GM23338 (cell line): ENCODE data around the gene ACTA2. TPM values are rescaled to one million over a fixed set of nuclear protein-coding genes. Genes with fewer than 3 reads are reported as not detected.

Experiments used
- ATAC-seq: fragments of 200-7000 bp; cut with Tn5 transposase; 3 replicates; pipeline ENCODE4 v1.9.1; 2020
- DNase-seq: peaks from one replicate; pipeline ENCODE4 v3.0.0-alpha.2; 2015; ENCODE audit warnings: low spot score
- H2AFZ ChIP-seq: fragments of 200-600 bp; sonication (generic); 2 replicates; pipeline ENCODE4 v1.8.0; 2016; ENCODE audit warnings: antibody characterized with exemption, mild to moderate bottlenecking, moderate library complexity
- H3F3A ChIP-seq: fragments of 200-600 bp; sonication (generic); replicated peaks from 2 replicates; pipeline ENCODE4 v1.8.0; 2017; ENCODE audit warnings: antibody characterized with exemption, mixed run types, low read depth
- H3K27ac ChIP-seq: fragments of 200-600 bp; sonication (generic); 2 replicates; pipeline ENCODE4 v1.6.1; 2016; ENCODE audit warnings: low read depth
- H3K27me3 ChIP-seq: fragments of 200-600 bp; sonication (generic); 2 replicates; pipeline ENCODE4 v1.8.0; 2016; ENCODE audit warnings: mild to moderate bottlenecking, mixed run types, moderate library complexity; ENCODE audit not compliant: insufficient read depth
- H3K36me3 ChIP-seq: fragments of 200-600 bp; sonication (generic); 2 replicates; pipeline ENCODE4 v1.8.0; 2016; ENCODE audit warnings: mild to moderate bottlenecking; ENCODE audit not compliant: insufficient read depth
- H3K4me1 ChIP-seq: fragments of 200-600 bp; sonication (generic); 2 replicates; pipeline ENCODE4 v1.8.0; 2016; ENCODE audit warnings: mild to moderate bottlenecking, moderate library complexity; ENCODE audit not compliant: insufficient read depth
- H3K4me2 ChIP-seq: fragments of 200-600 bp; sonication (generic); 2 replicates; pipeline ENCODE4 v1.7.1; 2017; ENCODE audit warnings: mixed run types
- H3K4me3 ChIP-seq: fragments of 200-600 bp; sonication (generic); 2 replicates; pipeline ENCODE4 v1.6.1; 2016; ENCODE audit warnings: mixed run types
- H3K79me2 ChIP-seq: fragments of 200-600 bp; sonication (generic); replicated peaks from 2 replicates; pipeline ENCODE4 v1.8.0; 2017; ENCODE audit warnings: mild to moderate bottlenecking; ENCODE audit not compliant: insufficient read depth
- H3K9me2 ChIP-seq: fragments of 200-600 bp; sonication (generic); 2 replicates; pipeline ENCODE4 v1.8.0; 2017; ENCODE audit not compliant: insufficient read depth
- H4K20me1 ChIP-seq: fragments of 200-600 bp; sonication (generic); replicated peaks from 2 replicates; pipeline ENCODE4 v1.8.0; 2017; ENCODE audit warnings: mild to moderate bottlenecking; ENCODE audit not compliant: insufficient read depth
- H3K27ac Mint-ChIP-seq: 2 replicates; pipeline ENCODE4 v1.8.0; 2020; ENCODE audit warnings: inconsistent platforms, mild to moderate bottlenecking, moderate library complexity, mixed read lengths
- H3K27me3 Mint-ChIP-seq: 3 replicates; pipeline ENCODE4 v1.8.0; 2022; ENCODE audit warnings: low read depth, mild to moderate bottlenecking, moderate library complexity, mixed read lengths, inconsistent platforms; ENCODE audit not compliant: insufficient read depth, poor library complexity
- H3K36me3 Mint-ChIP-seq: 3 replicates; pipeline ENCODE4 v1.8.0; 2021; ENCODE audit warnings: low read depth, mild to moderate bottlenecking, inconsistent platforms, moderate library complexity, mixed read lengths
- H3K4me1 Mint-ChIP-seq: 3 replicates; pipeline ENCODE4 v1.8.0; 2020; ENCODE audit warnings: mild to moderate bottlenecking, inconsistent platforms, mixed read lengths
- H3K4me3 Mint-ChIP-seq: 3 replicates; pipeline ENCODE4 v1.8.0; 2021; ENCODE audit warnings: moderate library complexity, mild to moderate bottlenecking, inconsistent platforms, mixed read lengths
- H3K9me3 Mint-ChIP-seq: 3 replicates; pipeline ENCODE4 v1.8.0; 2020; ENCODE audit warnings: moderate library complexity, mild to moderate bottlenecking, inconsistent platforms, mixed read lengths
- CREB1 ChIP-seq: fragments of 250-450 bp; sonication (Bioruptor Pico); IDR thresholded peaks from 2 replicates; pipeline ENCODE4 v1.5.0; 2020; ENCODE audit warnings: low read depth, mild to moderate bottlenecking, moderate library complexity
- EZH2 ChIP-seq: fragments of 200-600 bp; sonication (generic); IDR thresholded peaks from one replicate; pipeline ENCODE4 v1.8.0; 2017; ENCODE audit warnings: antibody characterized with exemption, mild to moderate bottlenecking, low read depth; ENCODE audit not compliant: unreplicated experiment
- EZH2phosphoT487 ChIP-seq: fragments of 200-600 bp; sonication (generic); IDR thresholded peaks from one replicate; pipeline ENCODE4 v1.8.1; 2018; ENCODE audit warnings: antibody characterized with exemption; ENCODE audit not compliant: unreplicated experiment
- JUNB ChIP-seq: IDR thresholded peaks from one replicate; pipeline ENCODE4 v1.6.1; 2016; ENCODE audit warnings: antibody characterized with exemption; ENCODE audit not compliant: unreplicated experiment
- NANOG ChIP-seq: IDR thresholded peaks from 2 replicates; pipeline ENCODE4 v1.6.1; 2016; ENCODE audit warnings: antibody characterized with exemption, borderline replicate concordance
- POLR2AphosphoS5 ChIP-seq: IDR thresholded peaks from 2 replicates; pipeline ENCODE4 v1.6.1; 2016; ENCODE audit warnings: antibody characterized with exemption, low read depth
- STAT1 ChIP-seq: IDR thresholded peaks from one replicate; pipeline ENCODE4 v1.6.1; 2016; ENCODE audit warnings: antibody characterized with exemption; ENCODE audit not compliant: unreplicated experiment
- ZNF114 ChIP-seq: fragments of 250-450 bp; sonication (Bioruptor Pico); IDR thresholded peaks from 2 replicates; pipeline ENCODE4 v1.5.0; 2020; ENCODE audit warnings: mild to moderate bottlenecking, moderate library complexity
- ZNF331 ChIP-seq: fragments of 250-450 bp; sonication (Bioruptor Pico); IDR thresholded peaks from 2 replicates; pipeline ENCODE4 v1.5.0; 2020; ENCODE audit warnings: low read depth, mild to moderate bottlenecking, moderate library complexity
- ZNF462 ChIP-seq: fragments of 250-450 bp; sonication (Bioruptor Pico); IDR thresholded peaks from 2 replicates; pipeline ENCODE4 v1.5.0; 2020; ENCODE audit warnings: mild to moderate bottlenecking, moderate library complexity
- polyA plus RNA-seq: library from polyadenylated mRNA; unstranded; fragments of >200 nt; fragmentation: Nextera tagmentation; extraction: Ambion mirVana; gene quantifications from 2 replicates; pipeline ENCODE4 v1.2.1, GENCODE V29; 2016
- total RNA-seq: library from RNA; depleted of rRNA; stranded (reverse); fragments of >200 nt; shearing (Covaris generic); gene quantifications from 2 replicates; pipeline ENCODE4 v1.2.3, GENCODE V29; 2014
- TF ChIP-seq, protein P1 (sequence below): IDR thresholded peaks from one replicate; pipeline ENCODE4 v1.6.1; 2018; ENCODE audit warnings: antibody characterized with exemption; ENCODE audit not compliant: unreplicated experiment
- TF ChIP-seq, protein P2 (sequence below), 2 experiments: fragments of 200-600 bp in 1 of 2; sonication (generic) in 1 of 2; conservative IDR thresholded peaks; 2 replicates each; pipeline versions ENCODE4 v1.5.1 to v1.6.1; 2016 to 2017; ENCODE audit warnings: antibody characterized with exemption in 2 of 2, low read depth in 2 of 2, mild to moderate bottlenecking in 2 of 2, moderate library complexity in 1 of 2
- TF ChIP-seq, protein P3 (sequence below): IDR thresholded peaks from 2 replicates; pipeline ENCODE4 v1.6.1; 2016; ENCODE audit warnings: antibody characterized with exemption

The ACTA2 gene
- total and polyA plus RNA-seq, 2 experiments from 2014 or later = 3.4 to 9.4 TPM

DNA sequence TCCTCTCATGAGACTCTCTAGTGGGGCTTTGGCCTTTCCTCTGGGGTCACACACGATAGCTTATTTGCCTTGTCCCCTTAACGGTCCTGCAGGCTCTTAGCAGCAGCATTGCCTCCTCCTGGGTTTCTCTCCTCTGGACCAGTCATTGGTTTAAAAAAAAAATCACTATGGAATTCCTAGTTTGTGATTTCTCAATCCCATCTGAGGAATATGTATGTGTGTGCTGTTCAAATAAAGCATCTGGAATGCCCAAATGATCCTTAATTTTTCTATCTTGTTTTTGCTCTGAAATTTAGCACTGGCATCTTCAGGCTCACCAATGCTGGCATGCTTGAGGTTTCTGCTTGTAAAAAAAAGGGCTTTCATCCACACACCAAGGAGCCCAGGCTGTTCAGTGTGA lies 30.5 kb downstream of the ACTA2 start:
- H3K9me3 Mint-ChIP-seq = no peaks in the 10 kb centered on the region

More for the DNA sequence above, 30.5 kb downstream of the ACTA2 start:
- Mint-ChIP-seq H3K27ac (no peak overlapping the region), H3K4me1 (peaks cover 9% of the 10 kb centered on the region; the same call in 2 of the 3 replicates), H3K4me3 (no peak overlapping the region), H3K27me3 (no peaks in the 10 kb centered on the region), H3K36me3 (no peaks in the 10 kb centered on the region)
- ATAC-seq (no peak), DNase-seq (no peak)
- Histone ChIP-seq H3K4me1 (no peaks in the 10 kb centered on the region), H3K9me2 (no peaks in the 10 kb centered on the region), H3K27me3 (no peaks in the 10 kb centered on the region), H3F3A (no peaks in the 10 kb centered on the region), H3K27ac (no peak overlapping the region), H3K4me2 (no peak overlapping the region), H3K79me2 (no peaks in the 10 kb centered on the region), H4K20me1 (no peaks in the 10 kb centered on the region), H2AFZ (no peak overlapping the region), H3K4me3 (no peak overlapping the region), H3K36me3 (no peaks in the 10 kb centered on the region)
- no peak for TF ChIP-seq ZNF331
- TF ChIP-seq ZNF462 (CRISPR knock-in tag) = no peak
- TF ChIP-seq CREB1 (CRISPR knock-in tag) = no peak
- TF ChIP-seq, protein P1, sequence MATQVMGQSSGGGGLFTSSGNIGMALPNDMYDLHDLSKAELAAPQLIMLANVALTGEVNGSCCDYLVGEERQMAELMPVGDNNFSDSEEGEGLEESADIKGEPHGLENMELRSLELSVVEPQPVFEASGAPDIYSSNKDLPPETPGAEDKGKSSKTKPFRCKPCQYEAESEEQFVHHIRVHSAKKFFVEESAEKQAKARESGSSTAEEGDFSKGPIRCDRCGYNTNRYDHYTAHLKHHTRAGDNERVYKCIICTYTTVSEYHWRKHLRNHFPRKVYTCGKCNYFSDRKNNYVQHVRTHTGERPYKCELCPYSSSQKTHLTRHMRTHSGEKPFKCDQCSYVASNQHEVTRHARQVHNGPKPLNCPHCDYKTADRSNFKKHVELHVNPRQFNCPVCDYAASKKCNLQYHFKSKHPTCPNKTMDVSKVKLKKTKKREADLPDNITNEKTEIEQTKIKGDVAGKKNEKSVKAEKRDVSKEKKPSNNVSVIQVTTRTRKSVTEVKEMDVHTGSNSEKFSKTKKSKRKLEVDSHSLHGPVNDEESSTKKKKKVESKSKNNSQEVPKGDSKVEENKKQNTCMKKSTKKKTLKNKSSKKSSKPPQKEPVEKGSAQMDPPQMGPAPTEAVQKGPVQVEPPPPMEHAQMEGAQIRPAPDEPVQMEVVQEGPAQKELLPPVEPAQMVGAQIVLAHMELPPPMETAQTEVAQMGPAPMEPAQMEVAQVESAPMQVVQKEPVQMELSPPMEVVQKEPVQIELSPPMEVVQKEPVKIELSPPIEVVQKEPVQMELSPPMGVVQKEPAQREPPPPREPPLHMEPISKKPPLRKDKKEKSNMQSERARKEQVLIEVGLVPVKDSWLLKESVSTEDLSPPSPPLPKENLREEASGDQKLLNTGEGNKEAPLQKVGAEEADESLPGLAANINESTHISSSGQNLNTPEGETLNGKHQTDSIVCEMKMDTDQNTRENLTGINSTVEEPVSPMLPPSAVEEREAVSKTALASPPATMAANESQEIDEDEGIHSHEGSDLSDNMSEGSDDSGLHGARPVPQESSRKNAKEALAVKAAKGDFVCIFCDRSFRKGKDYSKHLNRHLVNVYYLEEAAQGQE = no peak
- no peak for TF ChIP-seq ZNF114 (CRISPR knock-in tag)
- TF ChIP-seq JUNB = no peak
- no peak for TF ChIP-seq EZH2
- no peak for TF ChIP-seq STAT1
- no peak for TF ChIP-seq POLR2AphosphoS5
- TF ChIP-seq NANOG = no peak
- TF ChIP-seq, protein P2, sequence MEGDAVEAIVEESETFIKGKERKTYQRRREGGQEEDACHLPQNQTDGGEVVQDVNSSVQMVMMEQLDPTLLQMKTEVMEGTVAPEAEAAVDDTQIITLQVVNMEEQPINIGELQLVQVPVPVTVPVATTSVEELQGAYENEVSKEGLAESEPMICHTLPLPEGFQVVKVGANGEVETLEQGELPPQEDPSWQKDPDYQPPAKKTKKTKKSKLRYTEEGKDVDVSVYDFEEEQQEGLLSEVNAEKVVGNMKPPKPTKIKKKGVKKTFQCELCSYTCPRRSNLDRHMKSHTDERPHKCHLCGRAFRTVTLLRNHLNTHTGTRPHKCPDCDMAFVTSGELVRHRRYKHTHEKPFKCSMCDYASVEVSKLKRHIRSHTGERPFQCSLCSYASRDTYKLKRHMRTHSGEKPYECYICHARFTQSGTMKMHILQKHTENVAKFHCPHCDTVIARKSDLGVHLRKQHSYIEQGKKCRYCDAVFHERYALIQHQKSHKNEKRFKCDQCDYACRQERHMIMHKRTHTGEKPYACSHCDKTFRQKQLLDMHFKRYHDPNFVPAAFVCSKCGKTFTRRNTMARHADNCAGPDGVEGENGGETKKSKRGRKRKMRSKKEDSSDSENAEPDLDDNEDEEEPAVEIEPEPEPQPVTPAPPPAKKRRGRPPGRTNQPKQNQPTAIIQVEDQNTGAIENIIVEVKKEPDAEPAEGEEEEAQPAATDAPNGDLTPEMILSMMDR (conservative IDR thresholded peaks at IDR 0.05; ENCODE audit: low read depth in 2 of 2) = no peak
- no peak for TF ChIP-seq EZH2phosphoT487
- TF ChIP-seq, protein P3, sequence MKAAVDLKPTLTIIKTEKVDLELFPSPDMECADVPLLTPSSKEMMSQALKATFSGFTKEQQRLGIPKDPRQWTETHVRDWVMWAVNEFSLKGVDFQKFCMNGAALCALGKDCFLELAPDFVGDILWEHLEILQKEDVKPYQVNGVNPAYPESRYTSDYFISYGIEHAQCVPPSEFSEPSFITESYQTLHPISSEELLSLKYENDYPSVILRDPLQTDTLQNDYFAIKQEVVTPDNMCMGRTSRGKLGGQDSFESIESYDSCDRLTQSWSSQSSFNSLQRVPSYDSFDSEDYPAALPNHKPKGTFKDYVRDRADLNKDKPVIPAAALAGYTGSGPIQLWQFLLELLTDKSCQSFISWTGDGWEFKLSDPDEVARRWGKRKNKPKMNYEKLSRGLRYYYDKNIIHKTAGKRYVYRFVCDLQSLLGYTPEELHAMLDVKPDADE = no peak
